Measurements from ENCODE around the gene SYNGR1. TPM values are rescaled to one million over a fixed set of nuclear protein-coding genes. Genes with fewer than 3 reads are reported as not detected.
"Not testable (repeated sequence)": the region's sequence is repeated elsewhere in the genome, so short reads cannot be mapped to it uniquely, and the experiment has no call there.

SYNGR1 gene
- total and polyA plus RNA-seq, 2 of the 8 experiments (the other 6 are each of a cell fraction or from before 2014, with no cell fraction given): 32.5 to 84.7 TPM

DNA sequence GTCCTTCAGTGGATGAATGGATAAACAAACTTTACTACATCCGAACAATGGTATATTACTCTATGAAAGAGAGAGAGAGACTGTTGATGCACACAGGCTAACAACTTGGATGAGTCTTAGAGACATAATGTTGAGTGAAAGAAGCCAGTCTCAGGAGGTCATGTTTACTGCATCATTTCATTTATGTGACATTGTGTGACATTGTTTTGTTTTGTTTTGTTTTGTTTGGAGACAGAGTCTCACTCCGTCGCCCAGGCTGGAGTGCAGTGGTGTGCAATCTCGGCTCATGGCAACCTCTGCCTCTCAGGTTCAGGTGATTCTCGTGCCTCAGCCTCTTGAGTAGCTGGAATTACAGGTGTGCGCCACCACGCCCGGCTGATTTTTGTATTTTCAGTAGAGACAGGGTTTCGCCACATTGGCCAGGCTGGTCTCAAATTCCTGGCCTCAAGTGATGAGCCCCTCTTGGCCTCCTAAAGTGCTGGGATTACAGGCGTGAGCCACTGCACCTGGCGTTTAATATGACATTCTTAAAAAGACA lies 62.1 kb downstream of the SYNGR1 start:
- FAIRE-seq; H3K56ac ChIP-seq (replicated peaks; ENCODE audit: insufficient read length, low read depth, low read length); H2AFZ ChIP-seq (ENCODE audit: low read length); H4K20me1 ChIP-seq (replicated peaks in 1 of 2; ENCODE audit: control insufficient read depth in 1 of 2, insufficient read depth in 2 of 2, low read length in 2 of 2); H2BK12ac ChIP-seq (ENCODE audit: low read depth, low read length); H3K4ac ChIP-seq (replicated peaks; ENCODE audit: insufficient read length, low read depth, low read length); H3K79me1 ChIP-seq (ENCODE audit: low read depth, low read length); H3K18ac ChIP-seq (ENCODE audit: extremely low read depth, low read length); H3K14ac ChIP-seq (ENCODE audit: insufficient read length); H4K5ac ChIP-seq (ENCODE audit: insufficient read length, low read depth, low read length); H3K23me2 ChIP-seq (ENCODE audit: low read depth, low read length); H3K4me1 ChIP-seq (replicated peaks in 1 of 4; ENCODE audit: control insufficient read depth in 3 of 4, insufficient read depth in 4 of 4, low read length in 3 of 4); H2BK5ac ChIP-seq (ENCODE audit: low read depth, low read length); H3K9ac ChIP-seq (replicated peaks in 1 of 4; ENCODE audit: extremely low read depth in 1 of 4, low read depth in 3 of 4, low read length in 3 of 4); H3K36me3 ChIP-seq (ENCODE audit: control insufficient read depth in 2 of 4, insufficient read depth in 4 of 4, low read length in 3 of 4); H2BK15ac ChIP-seq (ENCODE audit: low read length); H3K4me3 ChIP-seq (ENCODE audit: extremely low read depth in 1 of 4, insufficient read depth in 2 of 4, low read depth in 3 of 4, low read length in 4 of 4); H4K8ac ChIP-seq (ENCODE audit: extremely low read depth, insufficient read depth, low read length); H3K27me3 ChIP-seq (replicated peaks in 1 of 4; ENCODE audit: control insufficient read depth in 3 of 4, extremely low read depth in 1 of 4, insufficient read depth in 3 of 4, low read length in 3 of 4); H3K23ac ChIP-seq (ENCODE audit: insufficient read length); H4K91ac ChIP-seq (replicated peaks; ENCODE audit: insufficient read length, low read length); H3K79me2 ChIP-seq (ENCODE audit: control insufficient read depth in 1 of 2, insufficient read depth in 2 of 2, low read length in 2 of 2); H2BK20ac ChIP-seq (ENCODE audit: low read length); H3K9me3 ChIP-seq (ENCODE audit: insufficient read depth in 2 of 2, low read depth in 1 of 2, low read length in 1 of 2); DNase-seq (ENCODE audit: low read depth in 1 of 2, low spot score in 2 of 2); H2AK5ac ChIP-seq (ENCODE audit: low read depth, low read length); H3K27ac ChIP-seq (ENCODE audit: low read depth, low read length); H2BK120ac ChIP-seq (replicated peaks; ENCODE audit: low read depth, low read length); H3K4me2 ChIP-seq (ENCODE audit: insufficient read depth in 1 of 2, low read depth in 2 of 2, low read length in 2 of 2): not testable (repeated sequence)
- 95% methylated on average over 11 of the region's 11 CpGs; no CpG with 5 or more reads in 1 of the 2 experiments for whole genome bisulfite sequencing, 2 experiments (ENCODE audit: extremely low coverage in 1 of 2, insufficient coverage in 1 of 2, insufficient read length in 1 of 2, insufficient replicate concordance in 2 of 2, low coverage in 1 of 2, low lambda C conversion rate in 2 of 2, missing lambda C conversion rate in 1 of 2)
- CTCF ChIA-PET (ENCODE audit: partially characterized antibody): interaction anchor here (1.4 to 2.2 kb wide), 2 partner anchors 10 to 11 kb away, joined by 4 to 6 read pairs; no protein-coding TSS in a partner anchor
- POLR2A ChIA-PET (ENCODE audit: partially characterized antibody): interaction anchor here (0.8 to 2.1 kb wide), 6 partner anchors 10 to 108 kb away, joined by 3 to 7 read pairs (median 4); partner anchors contain the start of genes ATF4 and TAB1

GRCh38 chr22:39413204-39413603 lies 63.4 kb downstream of the SYNGR1 start:
- not testable (repeated sequence) for H3K9ac ChIP-seq (replicated peaks in 1 of 4; ENCODE audit: extremely low read depth in 1 of 4, low read depth in 3 of 4, low read length in 3 of 4); H2BK120ac ChIP-seq (replicated peaks; ENCODE audit: low read depth, low read length); FAIRE-seq; H2BK15ac ChIP-seq (ENCODE audit: low read length); H3K36me3 ChIP-seq (ENCODE audit: control insufficient read depth in 2 of 4, insufficient read depth in 4 of 4, low read length in 3 of 4); H2AK5ac ChIP-seq (ENCODE audit: low read depth, low read length); H3K79me2 ChIP-seq (ENCODE audit: control insufficient read depth in 1 of 2, insufficient read depth in 2 of 2, low read length in 2 of 2); H3K79me1 ChIP-seq (ENCODE audit: low read depth, low read length); H3K27ac ChIP-seq (ENCODE audit: low read depth, low read length); H2AFZ ChIP-seq (ENCODE audit: low read length); H3K4me3 ChIP-seq (ENCODE audit: extremely low read depth in 1 of 4, insufficient read depth in 2 of 4, low read depth in 3 of 4, low read length in 4 of 4); H2BK12ac ChIP-seq (ENCODE audit: low read depth, low read length); H3K23me2 ChIP-seq (ENCODE audit: low read depth, low read length); H4K5ac ChIP-seq (ENCODE audit: insufficient read length, low read depth, low read length); H3K14ac ChIP-seq (ENCODE audit: insufficient read length); H3K56ac ChIP-seq (replicated peaks; ENCODE audit: insufficient read length, low read depth, low read length); H2BK5ac ChIP-seq (ENCODE audit: low read depth, low read length); H3K23ac ChIP-seq (ENCODE audit: insufficient read length); H4K8ac ChIP-seq (ENCODE audit: extremely low read depth, insufficient read depth, low read length); H3K18ac ChIP-seq (ENCODE audit: extremely low read depth, low read length); H3K4me1 ChIP-seq (replicated peaks in 1 of 4; ENCODE audit: control insufficient read depth in 3 of 4, insufficient read depth in 4 of 4, low read length in 3 of 4); H2BK20ac ChIP-seq (ENCODE audit: low read length); H3K9me3 ChIP-seq (ENCODE audit: insufficient read depth in 2 of 2, low read depth in 1 of 2, low read length in 1 of 2); H4K91ac ChIP-seq (replicated peaks; ENCODE audit: insufficient read length, low read length); H4K20me1 ChIP-seq (replicated peaks in 1 of 2; ENCODE audit: control insufficient read depth in 1 of 2, insufficient read depth in 2 of 2, low read length in 2 of 2); DNase-seq (ENCODE audit: low read depth in 1 of 2, low spot score in 2 of 2); H3K27me3 ChIP-seq (replicated peaks in 1 of 4; ENCODE audit: control insufficient read depth in 3 of 4, extremely low read depth in 1 of 4, insufficient read depth in 3 of 4, low read length in 3 of 4); H3K4me2 ChIP-seq (ENCODE audit: insufficient read depth in 1 of 2, low read depth in 2 of 2, low read length in 2 of 2); H3K4ac ChIP-seq (replicated peaks; ENCODE audit: insufficient read length, low read depth, low read length)
- ChIA-PET CTCF (ENCODE audit: partially characterized antibody) (interaction anchor here (1.0 to 1.5 kb wide), 2 partner anchors 11 to 79 kb away, joined by 3 to 5 read pairs; no protein-coding TSS in a partner anchor), POLR2A (ENCODE audit: partially characterized antibody) (interaction anchor here (1.0 to 2.1 kb wide), 5 partner anchors 9 to 97 kb away, joined by 3 to 7 read pairs (median 4); partner anchors contain the start of gene TAB1)
- WGBS, 2 experiments (ENCODE audit: extremely low coverage in 1 of 2, insufficient coverage in 1 of 2, insufficient read length in 1 of 2, insufficient replicate concordance in 2 of 2, low coverage in 1 of 2, low lambda C conversion rate in 2 of 2, missing lambda C conversion rate in 1 of 2): 94% methylated on average over 7 of the region's 7 CpGs; no CpG with 5 or more reads in 1 of the 2 experiments
